HG03378 (cell line): Measurements from ENCODE around the gene SLC12A2.

Source experiments
- ATAC-seq: cut with Tn5 transposase; IDR thresholded peaks from one replicate; pipeline ENCODE4 v1.9.1; 2021; ENCODE audit warnings: mild to moderate bottlenecking, moderate library complexity; ENCODE audit not compliant: unreplicated experiment

SLC12A2 gene

DNA sequence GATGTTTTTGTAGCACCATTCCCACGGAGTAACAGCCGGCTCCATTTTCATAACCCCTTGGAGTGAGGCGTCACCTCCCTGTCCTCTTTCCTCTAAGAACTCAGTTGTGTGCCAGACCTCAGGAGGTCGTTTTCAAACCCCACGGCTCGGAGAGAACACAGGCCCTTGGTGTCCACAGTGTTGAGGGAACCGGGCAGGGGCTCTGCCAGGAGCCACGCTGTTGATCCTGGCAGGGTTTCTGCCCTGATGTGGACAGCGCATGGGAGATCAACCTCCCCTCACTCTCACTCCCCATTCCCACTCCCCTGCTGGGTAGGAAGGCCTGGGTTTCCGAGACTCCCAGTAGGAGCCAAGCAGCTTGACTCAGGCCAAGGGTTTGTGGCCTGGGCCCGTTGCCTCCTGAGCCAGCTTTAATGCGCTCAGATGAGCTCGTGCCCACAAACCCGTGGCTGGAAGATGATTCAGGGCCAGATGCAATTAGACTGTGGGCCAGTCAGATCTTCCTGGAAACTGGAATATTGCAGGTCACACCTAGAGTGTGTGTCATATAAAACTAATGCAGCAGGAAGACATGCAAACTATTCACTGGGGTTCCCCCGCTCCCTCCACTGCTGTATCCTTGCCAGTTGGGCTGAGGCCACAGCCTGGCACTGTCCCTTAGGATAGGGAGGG, 133.4 kb downstream of the SLC12A2 start:
- no peak for ATAC-seq

DNA sequence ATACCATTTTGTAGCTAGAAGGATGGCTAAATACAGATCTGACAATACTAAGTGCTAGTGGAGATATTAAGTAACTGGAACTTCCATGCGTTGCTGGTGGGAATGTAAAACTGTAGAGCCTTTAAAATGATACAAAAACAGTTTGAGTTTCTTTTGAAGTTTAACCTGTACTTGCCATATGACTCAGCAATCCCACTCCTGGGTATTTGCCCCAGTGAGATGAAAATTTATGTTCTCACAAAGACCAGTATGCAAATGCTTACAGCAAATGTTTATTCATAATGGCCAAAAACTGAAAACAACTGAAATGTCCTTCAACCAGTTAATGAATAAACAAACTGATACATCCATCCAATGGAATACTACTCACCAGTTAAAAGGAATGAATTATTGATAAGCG, 137.3 kb downstream of the SLC12A2 start:
- no peak for ATAC-seq

DNA sequence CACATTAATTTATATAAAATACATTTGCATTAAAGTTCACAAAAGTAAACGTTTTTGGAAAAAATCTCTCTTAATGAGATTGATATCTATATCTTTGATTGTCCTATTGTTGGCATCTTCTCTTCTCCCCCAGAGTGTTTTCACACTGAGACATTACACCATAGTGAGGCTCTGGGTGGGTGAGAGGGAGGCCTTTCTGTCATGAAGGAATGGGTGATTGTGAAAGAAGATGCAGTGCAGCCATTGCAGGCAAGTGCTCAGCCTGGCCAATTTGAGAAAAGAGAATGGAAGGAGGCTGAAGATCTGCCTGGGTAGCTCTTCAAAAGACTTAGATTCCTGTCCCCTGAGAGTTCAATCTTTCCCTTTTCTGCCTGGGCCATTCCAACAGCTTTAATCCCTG, 140.8 kb downstream of the SLC12A2 start:
- ATAC-seq, result no peak

DNA sequence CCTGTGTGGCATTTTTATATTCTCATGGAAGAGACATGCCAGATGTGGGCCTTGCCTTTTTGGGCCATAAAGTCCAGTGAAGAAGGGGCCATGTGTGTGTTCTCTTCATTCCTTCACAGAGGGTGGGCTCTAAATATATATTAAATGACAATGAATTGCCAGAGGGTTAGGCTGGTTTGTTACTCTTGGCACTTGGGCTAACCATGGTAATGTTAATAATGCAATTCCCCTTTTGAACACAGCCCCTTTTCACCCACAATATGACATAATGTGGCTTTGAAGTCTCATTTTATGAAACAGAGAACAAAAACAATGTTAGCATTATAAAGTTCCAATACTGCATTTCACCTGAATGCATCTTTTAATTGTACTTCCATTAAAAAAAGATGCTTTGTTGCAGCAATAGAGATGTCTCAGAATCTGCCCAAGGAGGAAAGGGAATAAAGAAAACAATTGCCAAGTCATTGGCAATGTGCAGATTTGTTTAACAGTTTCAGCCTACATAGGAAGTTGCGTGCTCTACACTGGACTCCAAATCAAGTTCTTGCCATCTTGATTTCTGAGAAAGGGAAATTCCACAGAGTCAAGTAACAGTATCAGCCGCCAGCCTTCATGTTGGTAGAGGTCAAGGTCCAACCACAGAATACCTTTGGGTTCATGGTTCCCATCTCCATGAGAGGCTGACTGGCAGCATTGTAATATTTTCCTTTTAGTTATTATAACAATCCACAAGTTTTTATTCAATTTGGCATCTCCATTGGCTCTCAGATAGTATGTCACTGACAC, 141.9 kb downstream of the SLC12A2 start:
- no peak for ATAC-seq

- no peak for ATAC-seq
These were observed 144.4 kb downstream of the SLC12A2 start for GRCh38 chr5:128228008-128228407.

DNA sequence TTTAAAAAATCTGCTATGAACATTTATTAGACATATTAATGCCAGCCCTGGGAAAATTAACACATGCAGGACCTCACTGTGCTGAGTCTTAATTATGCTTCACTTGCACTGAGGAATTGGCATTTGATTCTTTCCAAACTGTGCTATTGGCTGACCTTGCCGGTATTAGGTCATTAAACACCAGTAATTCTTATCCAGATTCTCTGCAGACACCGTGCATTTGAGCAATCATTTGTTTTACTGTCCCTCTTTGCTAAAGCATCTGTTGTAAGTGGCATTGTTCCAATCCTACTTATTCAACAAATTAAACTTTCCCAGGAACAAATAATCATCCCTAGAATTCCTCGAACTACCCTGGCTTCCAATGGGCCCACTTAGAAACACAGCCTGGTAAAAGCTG, 145.0 kb downstream of the SLC12A2 start:
- no peak for ATAC-seq

GRCh38 chr5:128234928-128235641, 151.5 kb downstream of the SLC12A2 start:
- ATAC-seq, result no peak

DNA sequence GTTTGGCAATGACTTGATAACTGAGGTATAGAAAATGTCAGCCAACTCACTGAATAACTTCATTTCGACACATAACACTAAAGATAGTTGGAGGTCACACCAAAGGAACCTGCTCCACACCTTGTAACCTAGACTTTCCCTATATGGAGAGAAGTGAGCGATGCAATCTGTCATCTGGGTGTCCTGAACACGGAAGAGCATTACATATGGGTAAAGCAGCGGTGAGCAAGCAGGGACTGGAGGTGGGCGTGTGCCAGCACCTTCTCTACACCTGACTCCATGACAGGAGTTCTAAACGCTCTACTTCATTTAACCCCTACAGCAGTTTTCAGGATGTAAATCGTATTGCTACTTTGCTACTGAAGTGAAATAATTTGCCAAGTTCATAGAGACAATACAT, 152.8 kb downstream of the SLC12A2 start:
- ATAC-seq, result no peak

DNA sequence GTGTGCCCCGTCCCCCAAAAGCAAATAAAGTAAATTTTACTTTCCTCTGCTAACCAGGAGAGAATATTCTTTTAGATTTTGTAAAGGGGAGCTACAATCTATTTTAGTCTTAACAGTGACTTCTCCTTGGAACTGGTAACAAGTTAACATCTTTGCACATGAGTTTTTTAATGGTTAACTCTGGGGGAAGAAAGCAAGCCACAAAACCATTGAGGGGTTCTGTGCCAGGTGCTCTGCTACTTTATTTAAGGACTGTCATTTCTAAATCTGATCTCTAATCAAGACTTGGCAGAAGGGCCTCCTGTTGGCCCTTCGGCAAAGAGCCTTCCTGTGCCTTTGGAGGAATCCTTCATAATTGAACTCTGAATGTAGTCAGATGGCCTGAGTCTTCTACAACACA, 153.4 kb downstream of the SLC12A2 start:
- ATAC-seq, result no peak

GRCh38 chr5:128237546-128237945, 154.0 kb downstream of the SLC12A2 start:
- no peak for ATAC-seq
